GM12864 (cell line): ENCODE measurements around the gene THOC5.

Source experiments
- DNase-seq: peaks from one replicate; pipeline ENCODE4 v3.0.0-alpha.2; 2011; ENCODE audit warnings: low read depth
- H3K4me3 ChIP-seq: 2 replicates; pipeline ENCODE4 v1.5.1; 2011; ENCODE audit warnings: mild to moderate bottlenecking, low read depth, low read length, control low read depth
- TF ChIP-seq, protein P1 (sequence below): IDR thresholded peaks from 2 replicates; pipeline ENCODE4 v1.5.1; 2011; ENCODE audit warnings: low read depth, mild to moderate bottlenecking, moderate library complexity, low read length, control low read depth, inconsistent platforms; ENCODE audit errors: missing control alignments

The THOC5 gene

DNA sequence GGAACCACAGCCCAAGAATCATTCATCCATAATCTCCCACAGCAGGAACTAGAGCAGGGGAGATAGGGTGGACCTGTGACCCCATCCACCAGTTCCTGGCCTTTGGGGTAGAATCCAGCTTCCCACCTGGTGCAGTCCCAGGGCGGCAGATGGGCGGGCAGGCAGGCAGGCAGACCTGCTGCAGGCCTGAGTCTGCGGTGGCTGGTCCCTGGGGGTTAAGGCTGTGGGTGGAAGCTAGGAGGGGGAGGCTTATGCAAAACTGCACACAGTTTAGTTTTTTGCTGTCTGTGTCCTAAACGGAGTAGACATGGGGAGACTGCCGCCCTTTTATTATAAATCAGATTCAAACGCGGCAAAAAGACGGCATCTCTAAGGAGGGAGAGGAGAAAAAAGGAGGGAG lies 78.0 kb downstream of the THOC5 start:
- no peak overlapping the region for H3K4me3 ChIP-seq
- TF ChIP-seq, protein P1, sequence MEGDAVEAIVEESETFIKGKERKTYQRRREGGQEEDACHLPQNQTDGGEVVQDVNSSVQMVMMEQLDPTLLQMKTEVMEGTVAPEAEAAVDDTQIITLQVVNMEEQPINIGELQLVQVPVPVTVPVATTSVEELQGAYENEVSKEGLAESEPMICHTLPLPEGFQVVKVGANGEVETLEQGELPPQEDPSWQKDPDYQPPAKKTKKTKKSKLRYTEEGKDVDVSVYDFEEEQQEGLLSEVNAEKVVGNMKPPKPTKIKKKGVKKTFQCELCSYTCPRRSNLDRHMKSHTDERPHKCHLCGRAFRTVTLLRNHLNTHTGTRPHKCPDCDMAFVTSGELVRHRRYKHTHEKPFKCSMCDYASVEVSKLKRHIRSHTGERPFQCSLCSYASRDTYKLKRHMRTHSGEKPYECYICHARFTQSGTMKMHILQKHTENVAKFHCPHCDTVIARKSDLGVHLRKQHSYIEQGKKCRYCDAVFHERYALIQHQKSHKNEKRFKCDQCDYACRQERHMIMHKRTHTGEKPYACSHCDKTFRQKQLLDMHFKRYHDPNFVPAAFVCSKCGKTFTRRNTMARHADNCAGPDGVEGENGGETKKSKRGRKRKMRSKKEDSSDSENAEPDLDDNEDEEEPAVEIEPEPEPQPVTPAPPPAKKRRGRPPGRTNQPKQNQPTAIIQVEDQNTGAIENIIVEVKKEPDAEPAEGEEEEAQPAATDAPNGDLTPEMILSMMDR, result no peak
- DNase-seq, result no peak

DNA sequence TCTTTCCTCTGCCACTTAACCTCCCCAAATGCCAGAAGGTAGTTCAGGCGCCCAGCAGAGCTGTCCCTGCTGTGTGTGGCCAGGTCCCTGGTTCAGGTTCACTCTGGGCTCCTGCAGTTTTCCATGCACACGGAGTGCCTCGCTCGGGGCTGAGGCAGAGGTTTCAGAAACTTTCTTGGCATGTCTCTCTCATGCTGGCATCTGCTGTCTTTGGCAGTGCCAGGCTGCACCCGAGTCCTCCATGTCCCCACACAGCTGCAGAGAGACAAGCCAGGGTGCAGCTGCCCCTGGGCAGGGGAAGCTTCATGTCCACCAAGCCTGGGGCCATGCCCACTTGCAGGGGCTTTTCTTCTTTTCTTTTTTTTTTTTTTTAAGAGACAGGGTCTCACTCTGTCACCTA lies 80.6 kb downstream of the THOC5 start:
- no peak overlapping the region for H3K4me3 ChIP-seq
- TF ChIP-seq, protein P1, result no peak
- no peak for DNase-seq

DNA sequence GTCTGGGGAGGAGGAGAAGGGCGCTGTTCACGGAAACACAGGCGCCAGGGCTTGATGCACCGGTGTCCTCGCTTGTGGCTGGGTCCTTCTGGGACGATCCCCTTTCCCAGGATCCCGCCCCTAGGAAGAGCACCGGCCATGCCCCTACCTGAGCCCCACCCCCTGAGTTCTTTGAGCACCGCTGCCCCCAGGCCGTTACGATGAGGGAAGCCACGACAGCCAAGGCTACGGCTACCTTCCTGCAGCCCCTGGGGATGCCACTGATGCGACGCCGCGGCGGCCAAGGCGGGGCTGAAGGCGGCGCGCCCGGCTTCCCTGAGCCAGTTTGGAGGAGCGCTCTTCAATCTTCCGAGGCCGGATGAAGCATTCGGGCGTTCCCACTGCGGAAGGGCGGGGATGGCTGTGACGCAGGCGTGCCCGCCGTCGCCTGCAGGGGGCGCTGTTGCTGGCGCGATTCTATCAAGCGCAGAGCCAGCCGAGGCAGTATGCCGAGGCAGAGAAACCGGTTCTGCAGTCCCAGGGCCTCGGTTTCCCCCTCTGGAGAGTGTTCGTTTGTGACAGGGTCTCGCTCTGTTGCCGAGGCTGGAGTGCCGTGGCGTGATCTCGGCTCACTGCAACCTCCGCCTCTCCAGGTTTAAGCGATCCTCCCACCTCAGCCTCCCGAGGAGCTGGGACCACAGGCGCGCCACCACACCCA lies 83.2 kb downstream of the THOC5 start:
- no peak for DNase-seq
- peak overlapping the region; percentile 17; the same call in 1 of the 2 replicates for H3K4me3 ChIP-seq
- TF ChIP-seq, protein P1, result peak; percentile 98

DNA sequence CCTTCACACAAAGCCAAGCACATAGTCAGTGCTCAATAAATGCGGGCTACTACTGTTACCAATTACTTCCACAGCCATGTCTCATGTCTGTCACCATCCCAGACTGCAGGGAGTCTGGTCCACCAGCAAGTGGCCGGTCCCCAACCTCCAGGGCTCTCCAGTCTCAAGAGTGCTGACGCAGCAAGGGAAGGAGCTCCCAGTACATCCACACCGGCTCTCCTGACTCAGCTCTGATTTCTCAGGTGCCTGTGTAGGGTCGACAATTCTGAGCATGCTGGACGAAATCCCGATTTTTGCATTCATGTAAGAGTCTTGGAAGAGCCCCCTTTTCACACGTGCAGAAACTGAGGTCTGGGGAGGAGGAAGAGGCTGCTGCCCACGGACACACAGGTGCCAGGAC lies 83.8 kb downstream of the THOC5 start:
- DNase-seq, result no peak
- TF ChIP-seq, protein P1, result no peak
- H3K4me3 ChIP-seq, result no peak overlapping the region

DNA sequence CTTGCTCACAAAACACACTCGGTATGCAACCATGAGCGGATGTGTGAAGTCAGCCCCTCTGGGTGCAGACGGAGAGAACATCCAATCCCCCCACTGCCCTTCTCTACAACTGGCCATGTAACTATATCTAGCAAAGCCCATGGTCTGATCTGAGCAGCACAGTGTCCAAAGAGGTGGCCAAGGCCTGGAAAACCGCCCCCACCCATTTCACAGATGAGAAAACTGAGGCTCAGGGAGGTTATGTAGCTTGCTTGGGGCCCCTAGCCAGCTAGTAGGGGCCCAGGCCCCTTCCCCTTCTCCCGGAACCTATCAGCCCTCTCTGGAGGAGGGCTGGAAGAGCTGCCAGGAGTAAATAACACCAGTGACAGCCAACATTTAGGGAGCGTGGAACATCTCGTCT lies 89.0 kb downstream of the THOC5 start:
- TF ChIP-seq, protein P1, result no peak
- no peak overlapping the region for H3K4me3 ChIP-seq
- no peak for DNase-seq

DNA sequence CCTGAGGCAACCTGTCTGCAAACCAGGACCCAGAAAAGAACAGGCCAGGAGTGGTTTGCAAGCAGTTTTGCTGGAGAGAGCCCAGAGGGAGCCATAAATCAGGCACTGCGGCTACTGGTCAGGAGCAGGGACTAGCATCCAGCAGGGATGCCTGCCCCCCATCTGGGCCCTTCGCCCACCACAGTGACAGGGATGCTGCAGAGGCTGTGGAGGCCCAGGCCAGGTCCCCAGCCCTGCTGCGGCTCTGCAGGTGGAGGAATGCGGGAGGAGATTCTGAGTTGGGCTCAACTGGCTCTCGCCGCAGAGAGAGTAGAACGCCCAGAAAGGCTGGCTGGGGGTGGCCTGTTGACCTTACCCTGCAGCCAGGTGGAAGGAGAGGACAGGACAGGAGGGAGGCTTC lies 89.9 kb downstream of the THOC5 start:
- TF ChIP-seq, protein P1, result no peak
- H3K4me3 ChIP-seq, result no peak overlapping the region
- no peak for DNase-seq

DNA sequence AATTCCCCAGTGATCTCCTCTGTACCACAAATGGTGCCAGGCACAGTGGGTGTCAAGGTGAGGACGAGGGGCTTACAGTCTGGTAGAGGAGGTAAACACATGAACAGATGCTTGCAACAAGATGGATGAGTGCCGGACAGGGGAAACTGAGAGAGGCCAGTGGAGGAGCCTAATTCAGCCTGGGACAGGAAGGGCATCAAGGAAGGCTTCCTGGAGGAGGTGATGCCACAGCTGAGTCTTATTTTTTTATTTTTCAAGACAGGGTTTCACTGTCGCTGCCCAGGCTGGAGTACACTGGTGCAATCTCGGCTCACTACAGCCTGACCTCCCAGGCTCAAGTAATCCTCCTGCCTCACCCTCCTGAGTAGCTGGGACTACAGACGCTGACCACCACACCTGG lies 92.3 kb downstream of the THOC5 start:
- DNase-seq, result no peak
- H3K4me3 ChIP-seq, result no peak overlapping the region
- TF ChIP-seq, protein P1, result no peak
